ENCODE results near the gene NIT1. TPM values are rescaled to one million over a fixed set of nuclear protein-coding genes. Genes with fewer than 3 reads are reported as not detected.

The NIT1 gene
- total RNA-seq, 1 donor from 2014 or later, result 58.6 TPM

DNA sequence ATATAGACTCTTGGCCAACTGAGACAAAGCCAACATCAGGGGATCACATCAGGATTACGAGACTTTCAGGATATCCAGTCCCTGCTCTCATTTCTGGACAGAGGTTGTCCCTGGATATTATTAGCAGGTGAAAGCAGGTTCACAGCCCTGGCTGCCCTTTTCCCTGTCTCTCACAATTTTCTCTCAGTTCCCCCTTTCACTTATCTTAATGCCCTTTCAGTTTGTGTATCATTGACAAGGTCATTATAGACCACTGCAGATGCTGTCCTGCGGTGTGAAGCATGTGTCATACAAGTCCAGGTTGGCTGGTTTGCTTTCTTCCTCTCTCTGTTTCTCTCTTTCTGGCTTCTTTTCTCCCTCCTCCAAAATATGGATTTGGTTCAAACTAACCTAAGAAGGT is 21.9 kb upstream of the NIT1 start:
- Mint-ChIP-seq H3K27ac (no peak overlapping the region), H3K9me3 (ENCODE audit: low read depth) (no peaks in the 10 kb centered on the region), H3K4me1 (ENCODE audit: low read depth) (peaks cover 5% of the 10 kb centered on the region), H3K36me3 (ENCODE audit: insufficient read depth) (peaks cover 2% of the 10 kb centered on the region), H3K4me3 (ENCODE audit: low read depth) (no peak overlapping the region), H3K27me3 (peaks cover 9% of the 10 kb centered on the region)
- no peak for DNase-seq (ENCODE audit: low spot score, unreplicated experiment)
- TF ChIP-seq, protein P1, sequence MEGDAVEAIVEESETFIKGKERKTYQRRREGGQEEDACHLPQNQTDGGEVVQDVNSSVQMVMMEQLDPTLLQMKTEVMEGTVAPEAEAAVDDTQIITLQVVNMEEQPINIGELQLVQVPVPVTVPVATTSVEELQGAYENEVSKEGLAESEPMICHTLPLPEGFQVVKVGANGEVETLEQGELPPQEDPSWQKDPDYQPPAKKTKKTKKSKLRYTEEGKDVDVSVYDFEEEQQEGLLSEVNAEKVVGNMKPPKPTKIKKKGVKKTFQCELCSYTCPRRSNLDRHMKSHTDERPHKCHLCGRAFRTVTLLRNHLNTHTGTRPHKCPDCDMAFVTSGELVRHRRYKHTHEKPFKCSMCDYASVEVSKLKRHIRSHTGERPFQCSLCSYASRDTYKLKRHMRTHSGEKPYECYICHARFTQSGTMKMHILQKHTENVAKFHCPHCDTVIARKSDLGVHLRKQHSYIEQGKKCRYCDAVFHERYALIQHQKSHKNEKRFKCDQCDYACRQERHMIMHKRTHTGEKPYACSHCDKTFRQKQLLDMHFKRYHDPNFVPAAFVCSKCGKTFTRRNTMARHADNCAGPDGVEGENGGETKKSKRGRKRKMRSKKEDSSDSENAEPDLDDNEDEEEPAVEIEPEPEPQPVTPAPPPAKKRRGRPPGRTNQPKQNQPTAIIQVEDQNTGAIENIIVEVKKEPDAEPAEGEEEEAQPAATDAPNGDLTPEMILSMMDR (IDR thresholded peaks at IDR 0.05; ENCODE audit: unreplicated experiment), result no peak

DNA sequence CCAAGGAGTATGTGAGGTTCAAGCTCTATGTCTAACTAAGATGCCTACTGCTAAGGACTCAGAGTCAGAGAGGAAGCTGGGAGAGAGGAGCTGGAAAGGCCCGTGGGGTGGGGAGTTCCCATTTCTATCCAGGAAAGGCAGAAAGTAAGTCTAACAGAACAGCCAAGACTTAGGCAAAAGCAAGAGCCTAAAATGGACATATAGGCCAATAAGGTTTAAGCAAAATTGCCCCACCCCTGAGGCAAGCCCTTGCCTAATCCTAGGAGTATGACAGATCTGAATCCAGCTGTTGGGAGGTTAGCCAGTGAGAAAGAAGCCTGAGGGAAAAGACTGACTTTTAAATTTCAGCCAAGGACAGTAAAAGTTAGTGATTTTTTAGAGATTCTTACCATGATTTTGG is 21.4 kb upstream of the NIT1 start:
- Mint-ChIP-seq H3K36me3 (ENCODE audit: insufficient read depth) (peaks cover 2% of the 10 kb centered on the region), H3K9me3 (ENCODE audit: low read depth) (no peaks in the 10 kb centered on the region), H3K27me3 (peaks cover 9% of the 10 kb centered on the region), H3K4me3 (ENCODE audit: low read depth) (no peak overlapping the region), H3K27ac (no peak overlapping the region), H3K4me1 (ENCODE audit: low read depth) (peaks cover 5% of the 10 kb centered on the region)
- TF ChIP-seq, protein P1 (IDR thresholded peaks at IDR 0.05; ENCODE audit: unreplicated experiment), result no peak
- DNase-seq (ENCODE audit: low spot score, unreplicated experiment), result no peak

DNA sequence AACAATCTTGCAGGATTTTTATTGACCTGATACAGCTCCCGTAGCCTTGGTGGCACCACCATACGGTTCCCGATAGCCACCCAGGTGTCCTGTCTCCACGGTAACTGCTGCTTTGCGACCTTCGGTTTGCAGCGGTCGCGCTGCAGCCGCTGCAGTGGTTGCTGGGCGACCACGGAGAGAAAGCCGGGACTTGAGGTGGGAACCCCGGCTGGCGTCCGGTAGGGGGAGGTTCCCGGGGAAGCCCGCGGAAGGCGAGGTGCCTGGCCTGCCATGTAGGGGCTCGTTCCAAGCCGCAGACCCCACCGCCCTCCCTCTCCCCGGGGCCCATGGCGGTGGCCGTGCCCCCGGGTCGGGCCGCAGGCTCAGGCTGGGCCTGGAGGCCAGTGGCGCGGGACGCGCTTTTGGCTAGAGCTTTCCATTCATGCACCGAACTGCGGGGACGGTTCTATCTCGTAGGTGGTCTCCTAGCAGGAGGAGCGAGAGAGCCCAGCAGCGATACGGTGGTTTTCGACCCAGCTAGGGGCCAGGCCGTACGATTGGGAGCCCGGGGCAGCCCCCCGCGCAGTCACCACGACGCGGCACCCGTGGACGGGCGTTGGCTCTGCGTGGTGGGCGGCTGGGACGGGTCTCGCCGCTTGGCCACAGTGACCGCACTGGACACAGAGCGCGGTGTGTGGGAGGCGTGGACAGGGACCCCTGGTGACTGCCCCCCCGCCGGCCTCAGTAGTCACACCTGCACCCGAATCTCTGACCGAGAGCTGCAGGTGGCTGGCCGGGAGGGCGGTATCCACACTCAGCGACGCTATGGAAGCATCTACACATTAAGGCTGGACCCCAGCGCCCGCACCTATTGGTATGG is 19.5 kb upstream of the NIT1 start, which contains the start of gene KLHDC9:
KLHDC9 (plus strand) TSS at position 152 of the 859 bp plus-strand sequence; CDS start at position 327, 175 bp downstream.
- Mint-ChIP-seq H3K4me3 (ENCODE audit: low read depth) (peak within 1 kb of the TSS; percentile 79), H3K36me3 (ENCODE audit: insufficient read depth) (peaks cover 6% of the 10 kb centered on the region), H3K9me3 (ENCODE audit: low read depth) (no peaks in the 10 kb centered on the region), H3K27ac (peak within 1 kb of the TSS; percentile 98), H3K4me1 (ENCODE audit: low read depth) (peaks cover 5% of the 10 kb centered on the region), H3K27me3 (peaks cover 9% of the 10 kb centered on the region)
- TF ChIP-seq, protein P1 (IDR thresholded peaks at IDR 0.05; ENCODE audit: unreplicated experiment), result peak; percentile 33
- peak; percentile 88 for DNase-seq (ENCODE audit: low spot score, unreplicated experiment)

DNA sequence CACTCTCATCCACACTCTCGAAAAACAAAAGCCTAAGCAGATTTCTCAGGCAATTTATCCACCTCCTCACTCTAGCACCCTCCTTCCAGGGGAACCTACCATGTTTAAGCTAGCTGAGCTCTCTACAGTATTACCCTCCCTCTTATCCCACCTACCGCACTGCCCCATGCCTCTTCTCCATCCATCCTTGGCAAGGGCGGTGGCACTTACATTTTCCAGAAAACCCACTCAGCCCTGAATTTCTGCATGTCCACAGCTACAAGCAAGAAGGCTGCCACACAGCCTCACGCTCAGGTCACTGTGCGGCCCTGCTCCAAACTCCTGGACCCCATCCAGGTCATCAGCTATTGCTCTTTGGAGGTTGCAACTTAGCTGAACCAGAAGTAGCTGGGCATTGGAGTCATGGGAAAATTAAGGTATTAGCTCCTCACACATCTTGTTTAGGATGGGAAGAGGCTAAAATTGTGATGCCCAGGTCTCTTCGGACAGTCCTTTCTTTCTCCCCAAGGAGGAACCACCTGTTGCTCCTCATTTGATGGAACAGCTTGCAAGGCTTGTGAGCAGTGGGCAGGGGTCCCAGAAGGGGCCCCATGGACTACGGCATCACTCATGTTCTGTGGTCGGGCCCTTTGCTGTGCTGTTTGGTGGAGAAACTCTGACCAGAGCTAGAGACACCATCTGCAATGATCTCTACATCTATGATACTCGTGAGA is 18.7 kb upstream of the NIT1 start:
- Mint-ChIP-seq H3K36me3 (ENCODE audit: insufficient read depth) (peaks cover 6% of the 10 kb centered on the region), H3K4me3 (ENCODE audit: low read depth) (peak overlapping the region; percentile 79), H3K4me1 (ENCODE audit: low read depth) (peaks cover 5% of the 10 kb centered on the region), H3K9me3 (ENCODE audit: low read depth) (no peaks in the 10 kb centered on the region), H3K27me3 (peaks cover 9% of the 10 kb centered on the region), H3K27ac (peak overlapping the region; percentile 47)
- TF ChIP-seq, protein P1 (IDR thresholded peaks at IDR 0.05; ENCODE audit: unreplicated experiment), result no peak
- no peak for DNase-seq (ENCODE audit: low spot score, unreplicated experiment)

DNA sequence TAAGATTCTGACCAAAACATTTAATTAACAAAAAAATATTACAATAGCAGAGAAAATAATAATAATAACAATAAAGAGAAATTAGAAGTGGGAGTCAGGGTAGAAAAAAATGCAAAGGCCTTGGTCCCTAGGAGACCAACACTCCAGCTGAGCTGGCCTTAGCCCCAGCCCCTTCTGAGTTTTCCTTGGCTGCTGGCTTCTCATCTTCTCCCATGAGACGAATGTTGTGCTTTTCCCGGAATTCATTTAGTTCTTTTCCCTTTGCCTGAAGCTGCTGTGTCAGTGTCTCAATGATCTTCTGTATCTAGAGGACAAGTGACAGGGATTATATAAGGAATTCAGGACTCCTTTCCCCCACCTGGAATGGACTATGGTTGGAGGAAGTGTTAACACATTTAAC is 17.3 kb upstream of the NIT1 start:
- Mint-ChIP-seq H3K36me3 (ENCODE audit: insufficient read depth) (peaks cover 8% of the 10 kb centered on the region), H3K4me3 (ENCODE audit: low read depth) (no peak overlapping the region), H3K27ac (no peak overlapping the region), H3K4me1 (ENCODE audit: low read depth) (peaks cover 5% of the 10 kb centered on the region), H3K27me3 (peaks cover 3% of the 10 kb centered on the region), H3K9me3 (ENCODE audit: low read depth) (no peaks in the 10 kb centered on the region)
- TF ChIP-seq, protein P1 (IDR thresholded peaks at IDR 0.05; ENCODE audit: unreplicated experiment), result no peak
- DNase-seq (ENCODE audit: low spot score, unreplicated experiment), result no peak
